ENCODE measurements around the gene ATF4.

DNA sequence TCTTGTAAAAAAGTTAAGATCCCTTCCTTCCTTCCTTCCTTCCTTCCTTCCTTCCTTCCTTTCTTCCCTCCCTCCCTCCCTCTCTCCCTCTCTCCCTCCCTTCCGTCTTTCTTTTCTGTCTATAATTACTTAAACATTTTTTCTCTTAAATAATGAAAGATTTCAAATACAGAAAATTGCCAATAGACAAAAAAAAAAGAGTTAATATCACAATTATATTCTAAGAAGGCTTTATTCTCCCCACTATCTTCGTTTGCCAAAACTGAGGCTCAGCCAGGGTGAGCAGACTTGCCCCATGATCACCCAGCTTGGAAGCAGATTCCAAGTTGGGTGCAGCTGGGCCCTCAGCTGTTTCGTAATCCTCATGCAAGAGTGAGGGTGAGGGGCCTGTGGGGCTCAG lies 49.9 kb downstream of the ATF4 start:
- TF ChIP-seq EP300 (IDR thresholded peaks at IDR 0.05; ENCODE audit: borderline replicate concordance) (no peak), TAF1 (IDR thresholded peaks at IDR 0.05; ENCODE audit: low read depth) (no peak), ZBTB7A (IDR thresholded peaks at IDR 0.05; ENCODE audit: low read depth) (no peak), YY1 (IDR thresholded peaks at IDR 0.05; ENCODE audit: low read depth) (no peak), TCF12 (IDR thresholded peaks at IDR 0.05; ENCODE audit: low read depth) (no peak), EGR1 (IDR thresholded peaks at IDR 0.05) (no peak), FOXM1 (IDR thresholded peaks at IDR 0.05; ENCODE audit: borderline replicate concordance, low read depth) (no peak), TEAD4 (IDR thresholded peaks at IDR 0.05) (no peak), NFIC (IDR thresholded peaks at IDR 0.05) (no peak), CEBPB (IDR thresholded peaks at IDR 0.05) (no peak), RAD21 (IDR thresholded peaks at IDR 0.05; ENCODE audit: low read depth) (no peak), CREB1 (IDR thresholded peaks at IDR 0.05; ENCODE audit: low read depth) (no peak)
- TF ChIP-seq, protein P1, sequence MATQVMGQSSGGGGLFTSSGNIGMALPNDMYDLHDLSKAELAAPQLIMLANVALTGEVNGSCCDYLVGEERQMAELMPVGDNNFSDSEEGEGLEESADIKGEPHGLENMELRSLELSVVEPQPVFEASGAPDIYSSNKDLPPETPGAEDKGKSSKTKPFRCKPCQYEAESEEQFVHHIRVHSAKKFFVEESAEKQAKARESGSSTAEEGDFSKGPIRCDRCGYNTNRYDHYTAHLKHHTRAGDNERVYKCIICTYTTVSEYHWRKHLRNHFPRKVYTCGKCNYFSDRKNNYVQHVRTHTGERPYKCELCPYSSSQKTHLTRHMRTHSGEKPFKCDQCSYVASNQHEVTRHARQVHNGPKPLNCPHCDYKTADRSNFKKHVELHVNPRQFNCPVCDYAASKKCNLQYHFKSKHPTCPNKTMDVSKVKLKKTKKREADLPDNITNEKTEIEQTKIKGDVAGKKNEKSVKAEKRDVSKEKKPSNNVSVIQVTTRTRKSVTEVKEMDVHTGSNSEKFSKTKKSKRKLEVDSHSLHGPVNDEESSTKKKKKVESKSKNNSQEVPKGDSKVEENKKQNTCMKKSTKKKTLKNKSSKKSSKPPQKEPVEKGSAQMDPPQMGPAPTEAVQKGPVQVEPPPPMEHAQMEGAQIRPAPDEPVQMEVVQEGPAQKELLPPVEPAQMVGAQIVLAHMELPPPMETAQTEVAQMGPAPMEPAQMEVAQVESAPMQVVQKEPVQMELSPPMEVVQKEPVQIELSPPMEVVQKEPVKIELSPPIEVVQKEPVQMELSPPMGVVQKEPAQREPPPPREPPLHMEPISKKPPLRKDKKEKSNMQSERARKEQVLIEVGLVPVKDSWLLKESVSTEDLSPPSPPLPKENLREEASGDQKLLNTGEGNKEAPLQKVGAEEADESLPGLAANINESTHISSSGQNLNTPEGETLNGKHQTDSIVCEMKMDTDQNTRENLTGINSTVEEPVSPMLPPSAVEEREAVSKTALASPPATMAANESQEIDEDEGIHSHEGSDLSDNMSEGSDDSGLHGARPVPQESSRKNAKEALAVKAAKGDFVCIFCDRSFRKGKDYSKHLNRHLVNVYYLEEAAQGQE (IDR thresholded peaks at IDR 0.05; ENCODE audit: low read depth): no peak
- TF ChIP-seq, protein P2, sequence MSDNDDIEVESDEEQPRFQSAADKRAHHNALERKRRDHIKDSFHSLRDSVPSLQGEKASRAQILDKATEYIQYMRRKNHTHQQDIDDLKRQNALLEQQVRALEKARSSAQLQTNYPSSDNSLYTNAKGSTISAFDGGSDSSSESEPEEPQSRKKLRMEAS (IDR thresholded peaks at IDR 0.05): no peak
